Stomach smooth muscle (tissue), 2 donors: ENCODE data around the gene ANXA2R.
"Not testable (repeated sequence)": the region's sequence is repeated elsewhere in the genome, so short reads cannot be mapped to it uniquely, and the experiment has no call there.

Source experiments
- H3K27ac ChIP-seq: one replicate; pipeline ENCODE4 v1.7.0; 2013; ENCODE audit warnings: mild to moderate bottlenecking, low read length, inconsistent platforms
- H3K27me3 ChIP-seq, 2 donors: one replicate each; pipeline ENCODE4 v1.7.0; 2013; ENCODE audit warnings: low read length in 2 of 2; ENCODE audit not compliant: insufficient read depth in 2 of 2, control insufficient read depth in 1 of 2
- H3K36me3 ChIP-seq, 2 donors: one replicate each; pipeline ENCODE4 v1.7.0; 2013; ENCODE audit warnings: low read length in 2 of 2; ENCODE audit not compliant: control insufficient read depth in 2 of 2, insufficient read depth in 2 of 2
- H3K4me1 ChIP-seq: one replicate; pipeline ENCODE4 v1.7.0; 2013; ENCODE audit warnings: low read length; ENCODE audit not compliant: control insufficient read depth, insufficient read depth
- H3K4me3 ChIP-seq, 2 donors: one replicate each; pipeline ENCODE4 v1.7.0; 2013; ENCODE audit warnings: low read length in 2 of 2
- H3K9ac ChIP-seq, 2 donors: one replicate each; pipeline ENCODE4 v1.7.0; 2013; ENCODE audit warnings: low read length in 2 of 2, mild to moderate bottlenecking in 1 of 2
- H3K9me3 ChIP-seq, 2 donors: one replicate each; pipeline ENCODE4 v1.7.0; 2013; ENCODE audit warnings: low read length in 2 of 2; ENCODE audit not compliant: control insufficient read depth in 2 of 2
- donor health status: healthy.
- donor health status: Pancreatic carcinoma.

The ANXA2R gene

GRCh38 chr5:43073597-43074546 is 33.8 kb upstream of the ANXA2R start:
- H3K9me3 ChIP-seq, result no peaks in the 10 kb centered on the region
- no peaks in the 10 kb centered on the region for H3K27me3 ChIP-seq
- no peak overlapping the region for H3K27ac ChIP-seq
- H3K4me1 ChIP-seq, result peaks cover 6% of the 10 kb centered on the region
- peaks cover 11 to 14% of the 10 kb centered on the region in 2 donors for H3K36me3 ChIP-seq
- H3K9ac ChIP-seq, result no peak overlapping the region
- no peak overlapping the region for H3K4me3 ChIP-seq

DNA sequence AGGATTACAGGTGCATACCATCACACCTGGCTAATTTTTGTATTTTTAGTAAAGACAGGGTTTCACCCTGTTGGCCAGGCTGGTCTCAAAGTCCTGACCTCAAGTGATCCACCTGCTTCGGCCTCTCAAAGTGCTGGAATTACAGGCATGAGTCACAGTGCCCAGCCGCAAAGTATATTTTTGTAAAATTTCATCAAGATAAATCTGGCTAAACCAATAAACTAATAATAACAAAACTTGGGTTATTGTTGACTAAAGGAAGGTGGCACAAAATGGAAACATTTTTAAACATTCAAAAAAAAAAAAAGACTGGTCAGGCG is 29.2 kb upstream of the ANXA2R start:
- not testable (repeated sequence) for H3K27me3 ChIP-seq, H3K9ac ChIP-seq, H3K27ac ChIP-seq, H3K4me3 ChIP-seq, H3K9me3 ChIP-seq
- Histone ChIP-seq H3K4me1 (peaks cover 18% of the 10 kb centered on the region), H3K36me3 (peaks cover 9 to 11% of the 10 kb centered on the region in 2 donors)

DNA sequence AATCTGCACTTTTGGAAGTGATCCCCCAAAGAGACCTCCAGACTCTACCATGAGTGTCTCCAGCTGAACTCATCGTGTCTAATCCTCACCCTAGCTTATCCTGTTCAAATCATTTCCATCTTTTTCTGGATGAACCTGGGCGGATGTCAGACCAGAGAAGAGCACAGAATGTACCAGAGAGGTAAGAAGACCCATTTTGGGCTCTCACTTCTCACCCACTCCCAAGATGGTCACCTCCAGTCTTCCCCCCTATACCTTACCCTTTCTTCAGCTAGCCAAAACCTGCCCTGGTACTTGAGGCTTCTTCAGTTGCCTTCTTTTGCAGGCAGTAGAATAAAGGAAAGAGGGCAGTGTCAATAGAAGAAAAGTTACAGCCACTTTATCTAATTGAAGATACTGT is 27.9 kb upstream of the ANXA2R start:
- Histone ChIP-seq H3K4me1 (peaks cover 20% of the 10 kb centered on the region), H3K36me3 (peaks cover 9 to 11% of the 10 kb centered on the region in 2 donors), H3K27ac (no peak overlapping the region), H3K27me3 (no peaks in the 10 kb centered on the region), H3K4me3 (peak overlapping the region; percentile 77 to 99), H3K9ac (peak overlapping the region; percentile 62 to 84), H3K9me3 (no peaks in the 10 kb centered on the region)

GRCh38 chr5:43066799-43067741 is 27.0 kb upstream of the ANXA2R start:
- Histone ChIP-seq H3K4me3 (peak overlapping the region; percentile 77 to 99), H3K27ac (peak overlapping the region; percentile 99), H3K36me3 (peaks cover 9 to 11% of the 10 kb centered on the region in 2 donors), H3K4me1 (peaks cover 20% of the 10 kb centered on the region), H3K27me3 (no peaks in the 10 kb centered on the region), H3K9ac (peak overlapping the region; percentile 84 to 99), H3K9me3 (no peaks in the 10 kb centered on the region)

GRCh38 chr5:43065948-43066798 is 26.1 kb upstream of the ANXA2R start:
- Histone ChIP-seq H3K9me3 (no peaks in the 10 kb centered on the region), H3K36me3 (peaks cover 5 to 8% of the 10 kb centered on the region in 2 donors), H3K4me3 (peak overlapping the region; percentile 77 to 99), H3K27ac (peak overlapping the region; percentile 99), H3K9ac (peak overlapping the region; percentile 84 to 99), H3K27me3 (no peaks in the 10 kb centered on the region), H3K4me1 (peaks cover 20% of the 10 kb centered on the region)

- H3K9ac ChIP-seq, result peak overlapping the region; percentile 84 to 99
- no peaks in the 10 kb centered on the region for H3K9me3 ChIP-seq
- H3K27ac ChIP-seq, result peak overlapping the region; percentile 99
- H3K4me1 ChIP-seq, result peaks cover 20% of the 10 kb centered on the region
- H3K4me3 ChIP-seq, result peak overlapping the region; percentile 77 to 99
- no peaks in the 10 kb centered on the region for H3K27me3 ChIP-seq
- peaks cover 0 to 1% of the 10 kb centered on the region in 2 donors for H3K36me3 ChIP-seq
Measured at GRCh38 chr5:43065387-43065947, 25.3 kb upstream of the ANXA2R start.

GRCh38 chr5:43063721-43064171 is 23.6 kb upstream of the ANXA2R start:
- Histone ChIP-seq H3K36me3 (no peaks in the 10 kb centered on the region), H3K9me3 (no peaks in the 10 kb centered on the region), H3K27me3 (no peaks in the 10 kb centered on the region), H3K9ac (no peak overlapping the region), H3K4me3 (no peak overlapping the region), H3K4me1 (peaks cover 13% of the 10 kb centered on the region), H3K27ac (no peak overlapping the region)

- H3K27ac ChIP-seq, result no peak overlapping the region
- no peak overlapping the region for H3K9ac ChIP-seq
- H3K4me1 ChIP-seq, result peaks cover 2% of the 10 kb centered on the region
- no peaks in the 10 kb centered on the region for H3K27me3 ChIP-seq
- no peak overlapping the region for H3K4me3 ChIP-seq
- H3K36me3 ChIP-seq, result no peaks in the 10 kb centered on the region
- H3K9me3 ChIP-seq, result no peaks in the 10 kb centered on the region
Measured at GRCh38 chr5:43061352-43062075, 21.4 kb upstream of the ANXA2R start.

GRCh38 chr5:43060020-43060419 is 19.9 kb upstream of the ANXA2R start:
- H3K4me3 ChIP-seq, H3K36me3 ChIP-seq, H3K4me1 ChIP-seq, H3K27me3 ChIP-seq, H3K9me3 ChIP-seq, H3K27ac ChIP-seq, H3K9ac ChIP-seq: not testable (repeated sequence)
